GM12878 (cell line): ENCODE results near the gene CFDP1.

Source experiments
- BACH1 ChIP-seq: fragments of 450-650 bp; IDR thresholded peaks from 2 replicates; pipeline ENCODE4 v1.6.1; 2017; ENCODE audit warnings: mild to moderate bottlenecking, borderline replicate concordance
- CEBPB ChIP-seq, 2 experiments: fragments of 150-350 bp in 1 of 2; IDR thresholded peaks; 2 replicates each; pipeline ENCODE4 v1.6.1; 2012 to 2014; ENCODE audit warnings: low read depth in 2 of 2, low read length in 2 of 2, borderline replicate concordance in 1 of 2, inconsistent platforms in 1 of 2
- CHD4 ChIP-seq: fragments of 200-600 bp; sonication (generic); IDR thresholded peaks from 2 replicates; pipeline ENCODE4 v1.6.1; 2016; ENCODE audit warnings: mild to moderate bottlenecking
- NFIC ChIP-seq: IDR thresholded peaks from 2 replicates; pipeline ENCODE4 v1.6.1; 2012; ENCODE audit warnings: low read depth, mild to moderate bottlenecking, inconsistent platforms, low read length, moderate library complexity
- POLR2A ChIP-seq: IDR thresholded peaks from 2 replicates; pipeline ENCODE4 v1.6.1; 2011; ENCODE audit warnings: low read depth, mild to moderate bottlenecking, low read length
- POLR2AphosphoS5 ChIP-seq: IDR thresholded peaks from 2 replicates; pipeline ENCODE4 v1.6.1; 2011; ENCODE audit warnings: mild to moderate bottlenecking, low read length, inconsistent platforms
- RCOR1 ChIP-seq: conservative IDR thresholded peaks from 2 replicates; pipeline ENCODE4 v1.6.1; 2012; ENCODE audit warnings: low read depth, low read length, improper control_type of control experiment
- TF ChIP-seq, protein P1 (sequence below), 3 experiments: IDR thresholded peaks in 2 of 3; conservative IDR thresholded peaks in 1 of 3; 2 replicates each; pipeline ENCODE4 v1.5.1; 2011; ENCODE audit warnings: low read depth in 3 of 3, low read length in 3 of 3, mild to moderate bottlenecking in 3 of 3, control low read depth in 2 of 3, moderate library complexity in 2 of 3, inconsistent platforms in 1 of 3, mixed read lengths in 1 of 3; ENCODE audit not compliant: control insufficient read depth in 2 of 3, insufficient read depth in 1 of 3; ENCODE audit errors: extremely low read depth in 1 of 3
- TF ChIP-seq, protein P2 (sequence below): IDR thresholded peaks from 2 replicates; pipeline ENCODE4 v1.6.1; 2011; ENCODE audit warnings: borderline replicate concordance, low read depth, mild to moderate bottlenecking, moderate library complexity, mixed read lengths, low read length; ENCODE audit not compliant: insufficient read depth; ENCODE audit errors: extremely low read length
- TF ChIP-seq, protein P3 (sequence below): IDR thresholded peaks from 2 replicates; pipeline ENCODE4 v1.6.1; 2011; ENCODE audit warnings: low read depth, low read length, improper control_type of control experiment, borderline replicate concordance

DNA sequence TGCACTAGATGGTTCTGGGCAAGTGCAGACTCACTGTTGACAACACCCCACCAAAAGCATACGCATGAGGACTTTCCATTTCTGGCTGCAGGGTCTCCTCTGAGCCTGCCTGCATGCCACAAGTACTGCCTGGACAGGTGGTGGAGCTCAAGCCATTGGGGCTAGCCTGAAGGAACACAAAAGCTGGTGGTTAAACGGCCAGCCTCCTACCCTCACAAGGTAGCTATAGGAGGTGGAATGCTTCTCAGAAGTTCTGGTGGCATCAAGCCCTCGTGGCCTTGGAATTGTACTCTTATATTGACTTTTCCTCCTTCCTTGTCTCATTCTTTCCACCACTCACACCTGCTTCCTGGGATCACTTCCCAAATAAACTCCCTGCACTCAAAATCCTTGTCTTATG, 125.3 kb downstream of the CFDP1 start:
- TF ChIP-seq POLR2A (no peak), BACH1 (no peak), CEBPB (IDR thresholded peaks at IDR 0.05; ENCODE audit: borderline replicate concordance in 1 of 2, low read depth in 2 of 2, low read length in 2 of 2) (no peak), CHD4 (no peak), RCOR1 (no peak), NFIC (no peak), POLR2AphosphoS5 (no peak)
- TF ChIP-seq, protein P1, sequence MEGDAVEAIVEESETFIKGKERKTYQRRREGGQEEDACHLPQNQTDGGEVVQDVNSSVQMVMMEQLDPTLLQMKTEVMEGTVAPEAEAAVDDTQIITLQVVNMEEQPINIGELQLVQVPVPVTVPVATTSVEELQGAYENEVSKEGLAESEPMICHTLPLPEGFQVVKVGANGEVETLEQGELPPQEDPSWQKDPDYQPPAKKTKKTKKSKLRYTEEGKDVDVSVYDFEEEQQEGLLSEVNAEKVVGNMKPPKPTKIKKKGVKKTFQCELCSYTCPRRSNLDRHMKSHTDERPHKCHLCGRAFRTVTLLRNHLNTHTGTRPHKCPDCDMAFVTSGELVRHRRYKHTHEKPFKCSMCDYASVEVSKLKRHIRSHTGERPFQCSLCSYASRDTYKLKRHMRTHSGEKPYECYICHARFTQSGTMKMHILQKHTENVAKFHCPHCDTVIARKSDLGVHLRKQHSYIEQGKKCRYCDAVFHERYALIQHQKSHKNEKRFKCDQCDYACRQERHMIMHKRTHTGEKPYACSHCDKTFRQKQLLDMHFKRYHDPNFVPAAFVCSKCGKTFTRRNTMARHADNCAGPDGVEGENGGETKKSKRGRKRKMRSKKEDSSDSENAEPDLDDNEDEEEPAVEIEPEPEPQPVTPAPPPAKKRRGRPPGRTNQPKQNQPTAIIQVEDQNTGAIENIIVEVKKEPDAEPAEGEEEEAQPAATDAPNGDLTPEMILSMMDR (IDR thresholded peaks at IDR 0.05 in 2 of 3, conservative IDR thresholded peaks at IDR 0.05 in 1 of 3; ENCODE audit: control insufficient read depth in 2 of 3, extremely low read depth in 1 of 3, insufficient read depth in 1 of 3, low read depth in 3 of 3, low read length in 3 of 3) = no peak
- TF ChIP-seq, protein P2, sequence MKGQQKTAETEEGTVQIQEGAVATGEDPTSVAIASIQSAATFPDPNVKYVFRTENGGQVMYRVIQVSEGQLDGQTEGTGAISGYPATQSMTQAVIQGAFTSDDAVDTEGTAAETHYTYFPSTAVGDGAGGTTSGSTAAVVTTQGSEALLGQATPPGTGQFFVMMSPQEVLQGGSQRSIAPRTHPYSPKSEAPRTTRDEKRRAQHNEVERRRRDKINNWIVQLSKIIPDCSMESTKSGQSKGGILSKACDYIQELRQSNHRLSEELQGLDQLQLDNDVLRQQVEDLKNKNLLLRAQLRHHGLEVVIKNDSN = no peak
- TF ChIP-seq, protein P3, sequence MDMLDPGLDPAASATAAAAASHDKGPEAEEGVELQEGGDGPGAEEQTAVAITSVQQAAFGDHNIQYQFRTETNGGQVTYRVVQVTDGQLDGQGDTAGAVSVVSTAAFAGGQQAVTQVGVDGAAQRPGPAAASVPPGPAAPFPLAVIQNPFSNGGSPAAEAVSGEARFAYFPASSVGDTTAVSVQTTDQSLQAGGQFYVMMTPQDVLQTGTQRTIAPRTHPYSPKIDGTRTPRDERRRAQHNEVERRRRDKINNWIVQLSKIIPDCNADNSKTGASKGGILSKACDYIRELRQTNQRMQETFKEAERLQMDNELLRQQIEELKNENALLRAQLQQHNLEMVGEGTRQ = no peak
